HG03565 (cell line): ENCODE data around the gene NTPCR.

Source experiments
- ATAC-seq: cut with Tn5 transposase; IDR thresholded peaks from one replicate; pipeline ENCODE4 v1.9.1; 2021; ENCODE audit warnings: mild to moderate bottlenecking, moderate library complexity; ENCODE audit not compliant: unreplicated experiment

The NTPCR gene

GRCh38 chr1:233005156-233005555 lies 54.7 kb downstream of the NTPCR start:
- no peak for ATAC-seq

DNA sequence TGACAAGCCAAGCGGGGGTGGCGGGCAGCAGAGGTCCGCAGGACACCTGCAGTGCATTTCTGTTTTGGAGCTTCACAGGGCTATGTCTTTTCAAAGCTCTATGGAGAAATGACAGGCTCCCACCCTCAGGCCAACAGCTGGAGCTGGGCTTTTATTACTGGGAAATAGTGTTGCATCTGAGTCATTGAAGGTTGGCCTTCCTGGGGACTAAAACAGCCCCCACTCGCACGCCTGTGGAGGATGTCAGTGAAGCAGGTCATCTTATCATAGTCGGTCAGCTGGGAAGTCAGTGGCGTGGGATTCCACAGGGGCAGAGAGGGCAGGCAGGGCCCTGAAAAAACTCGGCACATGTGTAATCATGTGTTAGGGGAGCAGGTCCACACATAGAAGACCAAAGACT lies 55.3 kb downstream of the NTPCR start:
- no peak for ATAC-seq

- no peak for ATAC-seq
Observed at GRCh38 chr1:233006108-233006507, 55.7 kb downstream of the NTPCR start.

DNA sequence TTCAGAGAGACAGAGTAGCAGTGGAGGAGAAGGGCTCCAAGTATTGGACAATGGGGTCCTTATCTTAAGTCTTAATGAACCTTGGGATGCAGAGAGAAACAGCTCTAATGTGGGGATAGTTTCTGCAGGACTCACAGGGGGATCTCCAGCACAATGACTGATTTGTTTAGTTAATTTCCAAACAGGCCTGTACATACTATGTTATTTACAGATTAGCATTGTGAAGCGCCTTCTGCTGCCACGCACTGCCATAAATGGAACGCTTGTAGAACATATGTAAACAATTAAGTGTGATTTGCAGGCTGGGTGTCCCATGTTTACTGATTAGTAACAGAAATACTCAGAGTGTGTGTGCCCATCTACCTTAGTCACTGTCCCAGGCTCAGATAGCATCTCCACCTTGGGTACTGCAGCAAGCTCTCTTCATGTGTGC lies 56.1 kb downstream of the NTPCR start:
- no peak for ATAC-seq

- no peak for ATAC-seq
Observed at GRCh38 chr1:233010146-233010545, 59.7 kb downstream of the NTPCR start.

GRCh38 chr1:233012021-233012420 lies 61.6 kb downstream of the NTPCR start:
- ATAC-seq, result no peak

DNA sequence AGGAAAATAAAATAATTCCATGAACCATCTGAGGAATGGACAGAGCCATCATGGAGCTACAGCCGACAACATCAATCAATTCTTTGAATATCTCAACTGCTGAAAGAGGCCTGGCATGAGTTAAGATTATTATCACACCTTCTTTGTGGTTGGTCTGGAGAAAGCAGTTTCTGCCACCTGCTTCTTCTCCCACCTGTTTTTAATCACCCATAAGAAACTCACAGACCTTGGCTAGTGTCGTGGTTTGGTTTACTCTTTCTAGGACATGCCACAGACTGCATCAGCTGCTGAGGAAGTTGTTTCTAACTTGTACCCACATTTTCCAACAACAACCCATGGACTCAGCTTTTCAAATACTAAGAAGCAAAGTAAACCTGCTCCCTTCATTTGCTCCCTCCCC lies 65.6 kb downstream of the NTPCR start:
- ATAC-seq, result no peak

GRCh38 chr1:233016798-233017197 lies 66.4 kb downstream of the NTPCR start:
- no peak for ATAC-seq

DNA sequence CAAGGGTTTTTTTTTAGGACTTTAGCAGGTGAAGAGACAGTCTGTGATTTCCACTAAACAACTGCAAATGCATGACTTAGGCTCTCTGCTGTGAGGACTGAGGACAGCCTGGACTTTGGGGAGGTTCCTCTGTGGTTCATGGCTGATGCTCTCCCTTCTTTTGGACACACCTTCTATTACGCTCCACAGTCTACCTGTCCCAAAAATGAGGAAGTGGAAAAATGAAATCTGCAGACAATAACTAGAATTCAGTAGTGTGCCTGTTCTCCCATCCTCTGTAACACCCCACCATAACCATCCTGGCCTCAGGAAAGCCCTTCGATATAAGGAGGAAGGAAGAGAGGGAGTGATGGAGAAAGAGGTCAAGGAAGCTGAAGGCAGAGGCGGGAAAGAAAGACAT lies 68.7 kb downstream of the NTPCR start:
- ATAC-seq, result no peak

GRCh38 chr1:233019778-233020325 lies 69.4 kb downstream of the NTPCR start:
- ATAC-seq, result no peak

DNA sequence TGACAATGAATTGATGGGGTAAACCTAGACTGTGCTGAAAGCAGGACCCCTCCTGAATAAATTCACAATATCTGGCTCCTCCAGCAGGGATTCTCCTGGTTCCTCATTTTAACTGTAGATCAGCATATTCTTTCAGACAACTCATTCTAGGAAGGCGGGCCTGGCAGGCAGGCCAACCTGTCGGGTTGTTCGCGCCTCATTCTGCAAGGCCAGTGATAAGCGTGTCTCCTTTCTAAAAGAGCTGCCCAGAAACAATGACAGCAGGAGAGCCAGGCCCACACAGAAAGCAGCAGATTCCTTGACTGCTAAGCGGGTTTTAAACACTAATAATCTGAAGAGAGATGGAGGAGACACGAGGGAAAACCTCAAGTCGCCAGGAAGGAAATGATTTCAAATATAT lies 70.0 kb downstream of the NTPCR start:
- no peak for ATAC-seq

GRCh38 chr1:233022246-233022645 lies 71.8 kb downstream of the NTPCR start:
- ATAC-seq, result no peak

- ATAC-seq, result no peak
Observed at GRCh38 chr1:233024199-233024598, 73.8 kb downstream of the NTPCR start.

DNA sequence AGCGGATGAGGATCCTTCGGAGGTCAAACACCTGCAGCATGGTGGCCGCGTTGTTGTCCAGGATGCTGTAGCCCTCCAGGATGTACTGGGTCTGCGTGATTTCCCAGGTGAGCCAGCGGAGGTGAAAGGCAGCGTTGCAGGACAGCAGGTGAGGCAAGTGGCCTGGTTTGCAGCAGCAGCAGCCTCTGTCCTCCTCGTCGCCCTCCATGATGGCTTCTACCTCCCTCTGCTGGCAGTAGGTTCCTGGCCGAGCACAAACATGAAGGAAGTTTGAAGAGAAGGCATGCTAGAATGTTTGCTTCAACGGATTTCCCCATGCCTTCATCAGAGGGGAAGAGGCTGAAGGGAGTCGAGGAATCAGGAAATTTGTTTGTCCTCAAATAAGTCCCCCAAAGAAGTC lies 74.7 kb downstream of the NTPCR start:
- no peak for ATAC-seq

DNA sequence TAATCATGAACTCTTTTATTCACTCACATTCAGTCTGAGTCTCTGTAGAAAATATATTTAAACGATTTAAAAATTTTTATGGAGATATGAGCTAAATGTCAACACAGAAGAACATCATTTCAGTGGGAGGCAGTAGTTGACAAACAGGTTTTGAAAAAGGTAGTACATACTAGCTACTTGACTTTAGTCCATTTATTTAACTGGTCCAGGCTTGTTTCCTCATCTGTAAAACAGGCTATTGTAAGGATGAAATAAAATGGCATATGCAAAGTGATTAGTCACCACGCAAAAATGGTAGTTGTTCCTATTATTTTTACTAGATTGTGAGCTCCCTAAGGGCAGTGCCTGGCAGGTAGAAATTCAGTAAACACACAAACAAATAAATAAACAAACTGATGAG lies 75.2 kb downstream of the NTPCR start:
- ATAC-seq, result no peak

- no peak for ATAC-seq
Observed at GRCh38 chr1:233027046-233027445, 76.6 kb downstream of the NTPCR start.

DNA sequence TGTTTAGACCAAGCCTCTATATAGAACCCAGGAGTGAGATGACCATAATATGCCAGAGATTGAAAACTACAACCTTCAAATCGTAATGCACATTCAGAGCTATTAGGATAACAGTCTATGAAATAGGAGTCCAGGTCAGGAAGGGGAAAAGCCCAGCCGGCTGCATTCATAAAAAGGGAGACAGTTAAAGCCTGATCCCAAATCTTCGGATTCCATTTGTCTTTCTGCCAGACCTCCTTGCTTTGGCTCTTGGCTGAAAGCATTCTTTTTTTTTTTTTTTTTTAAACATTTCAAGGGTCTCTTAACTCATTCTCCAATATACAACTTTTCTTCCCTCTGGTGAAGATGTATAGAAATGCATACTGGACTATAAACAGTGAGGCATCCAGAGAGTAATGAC lies 81.1 kb downstream of the NTPCR start:
- ATAC-seq, result no peak

DNA sequence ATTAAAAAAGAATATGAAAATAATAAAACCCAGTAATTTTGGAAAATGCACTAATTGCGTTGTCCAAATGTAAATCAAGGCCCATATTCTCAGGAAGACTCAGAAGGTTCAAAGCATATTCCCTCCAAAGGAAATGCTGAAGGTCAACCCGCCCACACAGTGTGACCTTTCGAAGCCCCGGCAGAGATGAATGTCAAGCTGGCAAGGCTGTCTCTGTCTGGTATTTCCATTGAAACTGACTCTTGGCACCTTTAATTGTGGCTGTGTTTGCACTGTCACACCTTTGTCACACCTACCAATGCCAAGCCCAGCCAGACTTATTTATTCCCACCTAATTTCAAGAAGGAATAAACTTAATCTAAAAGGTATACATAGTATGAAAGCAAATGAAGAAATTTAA lies 82.5 kb downstream of the NTPCR start:
- no peak for ATAC-seq

DNA sequence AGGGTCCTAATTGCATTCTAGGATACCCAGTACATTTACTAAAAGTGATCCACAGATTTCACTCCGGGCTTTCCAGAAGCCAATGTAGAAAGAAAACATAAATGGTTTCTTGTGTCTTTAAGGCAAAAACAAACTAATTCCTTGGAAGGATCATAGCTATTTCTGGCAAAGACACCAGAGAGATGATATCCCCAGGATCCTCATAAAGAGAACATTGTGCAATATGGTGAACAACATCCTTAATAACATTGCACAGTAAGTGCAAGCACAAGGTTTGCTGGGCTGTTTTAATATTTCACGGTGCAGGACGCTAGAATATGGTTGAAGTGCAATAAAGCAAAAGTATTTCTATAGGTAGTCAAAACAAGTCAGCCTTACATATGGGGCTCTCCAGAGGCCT lies 83.0 kb downstream of the NTPCR start:
- ATAC-seq, result no peak
